Ascending aorta (tissue), 2 donors: Measurements from ENCODE around the gene FANCF. TPM values are rescaled to one million over a fixed set of nuclear protein-coding genes. Genes with fewer than 3 reads are reported as not detected.
A peak's percentile ranks its signal among the peaks of the same experiment; 100 is the strongest.

ENCODE experiments used
- DNase-seq, 2 donors: peaks; one replicate each; pipeline ENCODE4 v3.0.0-alpha.2; 2019; ENCODE audit warnings: low spot score in 2 of 2
- H3K27ac ChIP-seq, 2 donors: fragments of 200-600 bp; sonication (generic); one replicate each; pipeline ENCODE4 v1.5.1; 2016 to 2017; ENCODE audit warnings: mild to moderate bottlenecking in 1 of 2
- H3K27me3 ChIP-seq: fragments of 200-600 bp; sonication (generic); one replicate; pipeline ENCODE4 v1.5.1; 2017
- H3K36me3 ChIP-seq, 2 donors: fragments of 200-600 bp; sonication (generic); one replicate each; pipeline ENCODE4 v1.5.1; 2016
- H3K4me1 ChIP-seq, 2 donors: fragments of 200-600 bp; sonication (generic); one replicate each; pipeline ENCODE4 v1.5.1; 2016 to 2017; ENCODE audit warnings: mild to moderate bottlenecking in 1 of 2
- H3K4me3 ChIP-seq, 2 donors: fragments of 200-600 bp; sonication (generic); one replicate each; pipeline ENCODE4 v1.5.1; 2016 to 2017; ENCODE audit warnings: mild to moderate bottlenecking in 1 of 2
- H3K9me3 ChIP-seq, 2 donors: fragments of 200-600 bp; sonication (generic); one replicate each; pipeline ENCODE4 v1.5.1; 2016
- intact Hi-C: fragments of 100-400 bp; cut with DNase I; formaldehyde crosslinking; loops from one replicate; pipeline ENCODE4 v1.15.1; 2023
- total RNA-seq: library from RNA; depleted of rRNA; stranded (reverse); fragments of >200 nt; gene quantifications from one replicate; pipeline ENCODE4 v1.1.0, GENCODE V29; 2016
- TF ChIP-seq, protein P1 (sequence below), 3 experiments: fragments of 200-600 bp in 2 of 3; fragments of 450-650 bp in 1 of 3; sonication (generic) in 2 of 3; IDR thresholded peaks; one replicate each; pipeline ENCODE4 v1.5.1; 2016 to 2019; ENCODE audit warnings: antibody characterized with exemption in 3 of 3, mild to moderate bottlenecking in 1 of 3, moderate library complexity in 1 of 3

FANCF gene
- total RNA-seq, 1 donor from 2014 or later = 0.32 TPM

DNA sequence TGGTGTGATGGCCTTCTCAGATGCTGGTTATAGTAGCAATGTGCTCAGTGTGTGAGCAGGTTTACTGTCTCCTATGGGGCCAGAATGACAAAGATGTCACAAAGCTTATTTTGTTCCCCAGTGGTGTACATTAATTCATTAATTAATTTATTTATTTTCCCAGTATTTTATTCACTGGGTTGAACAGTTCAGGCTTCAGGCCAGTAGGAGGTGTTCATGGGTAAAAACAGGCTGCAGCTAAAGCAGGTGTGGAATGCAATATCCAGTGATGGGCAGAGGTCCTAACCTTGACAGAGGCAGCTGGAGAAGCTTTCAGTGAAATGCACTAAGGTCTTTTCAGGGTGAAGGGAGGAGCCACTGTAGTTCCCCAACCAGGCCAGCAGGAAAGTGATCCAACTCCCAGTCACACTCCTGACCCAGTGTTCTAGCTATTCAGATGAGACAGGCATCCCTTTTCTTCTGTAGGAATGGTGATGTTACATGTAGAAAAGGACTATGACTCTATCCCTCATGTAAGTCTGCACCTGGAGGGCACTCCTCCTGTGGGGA is 7.8 kb upstream of the FANCF start:
- TF ChIP-seq, protein P1, sequence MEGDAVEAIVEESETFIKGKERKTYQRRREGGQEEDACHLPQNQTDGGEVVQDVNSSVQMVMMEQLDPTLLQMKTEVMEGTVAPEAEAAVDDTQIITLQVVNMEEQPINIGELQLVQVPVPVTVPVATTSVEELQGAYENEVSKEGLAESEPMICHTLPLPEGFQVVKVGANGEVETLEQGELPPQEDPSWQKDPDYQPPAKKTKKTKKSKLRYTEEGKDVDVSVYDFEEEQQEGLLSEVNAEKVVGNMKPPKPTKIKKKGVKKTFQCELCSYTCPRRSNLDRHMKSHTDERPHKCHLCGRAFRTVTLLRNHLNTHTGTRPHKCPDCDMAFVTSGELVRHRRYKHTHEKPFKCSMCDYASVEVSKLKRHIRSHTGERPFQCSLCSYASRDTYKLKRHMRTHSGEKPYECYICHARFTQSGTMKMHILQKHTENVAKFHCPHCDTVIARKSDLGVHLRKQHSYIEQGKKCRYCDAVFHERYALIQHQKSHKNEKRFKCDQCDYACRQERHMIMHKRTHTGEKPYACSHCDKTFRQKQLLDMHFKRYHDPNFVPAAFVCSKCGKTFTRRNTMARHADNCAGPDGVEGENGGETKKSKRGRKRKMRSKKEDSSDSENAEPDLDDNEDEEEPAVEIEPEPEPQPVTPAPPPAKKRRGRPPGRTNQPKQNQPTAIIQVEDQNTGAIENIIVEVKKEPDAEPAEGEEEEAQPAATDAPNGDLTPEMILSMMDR (IDR thresholded peaks at IDR 0.05) = no peak
- Histone ChIP-seq H3K4me1 (no peaks in the 10 kb centered on the region), H3K9me3 (no peaks in the 10 kb centered on the region), H3K4me3 (no peak overlapping the region), H3K27ac (no peak overlapping the region), H3K27me3 (no peaks in the 10 kb centered on the region), H3K36me3 (no peaks in the 10 kb centered on the region)
- intact Hi-C loops = no loop called here
- DNase-seq = no peak

DNA sequence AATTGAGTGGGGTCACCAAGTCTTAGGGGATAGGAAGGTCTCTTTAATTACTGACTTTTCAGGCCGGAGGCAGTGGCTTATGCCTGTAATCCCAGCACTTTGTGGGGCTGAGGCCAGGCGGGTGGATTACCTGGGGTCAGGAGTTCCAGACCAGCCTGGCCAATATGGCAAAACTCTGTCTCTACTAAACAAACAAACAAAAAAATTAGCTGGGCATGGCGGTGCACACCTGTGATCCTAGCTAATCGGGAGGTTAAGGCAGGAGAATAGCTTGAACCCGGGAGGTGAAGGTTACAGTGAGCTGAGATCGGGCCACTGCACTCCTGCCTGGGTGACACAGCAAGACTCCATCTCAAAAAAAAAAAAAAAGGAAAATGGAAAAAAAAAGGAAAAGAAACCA is 1.8 kb upstream of the FANCF start:
- H3K4me1 ChIP-seq = peaks cover 3 to 8% of the 10 kb centered on the region in 2 donors
- H3K36me3 ChIP-seq = no peaks in the 10 kb centered on the region
- intact Hi-C loops = loop anchor here (5.0 kb wide), 1 partner anchor 200 kb away; the partner anchor contains the start of gene SVIP
- no peaks in the 10 kb centered on the region for H3K9me3 ChIP-seq
- H3K4me3 ChIP-seq = no peak overlapping the region
- no peaks in the 10 kb centered on the region for H3K27me3 ChIP-seq
- DNase-seq = no peak
- TF ChIP-seq, protein P1 (IDR thresholded peaks at IDR 0.05) = no peak
- no peak overlapping the region for H3K27ac ChIP-seq

DNA sequence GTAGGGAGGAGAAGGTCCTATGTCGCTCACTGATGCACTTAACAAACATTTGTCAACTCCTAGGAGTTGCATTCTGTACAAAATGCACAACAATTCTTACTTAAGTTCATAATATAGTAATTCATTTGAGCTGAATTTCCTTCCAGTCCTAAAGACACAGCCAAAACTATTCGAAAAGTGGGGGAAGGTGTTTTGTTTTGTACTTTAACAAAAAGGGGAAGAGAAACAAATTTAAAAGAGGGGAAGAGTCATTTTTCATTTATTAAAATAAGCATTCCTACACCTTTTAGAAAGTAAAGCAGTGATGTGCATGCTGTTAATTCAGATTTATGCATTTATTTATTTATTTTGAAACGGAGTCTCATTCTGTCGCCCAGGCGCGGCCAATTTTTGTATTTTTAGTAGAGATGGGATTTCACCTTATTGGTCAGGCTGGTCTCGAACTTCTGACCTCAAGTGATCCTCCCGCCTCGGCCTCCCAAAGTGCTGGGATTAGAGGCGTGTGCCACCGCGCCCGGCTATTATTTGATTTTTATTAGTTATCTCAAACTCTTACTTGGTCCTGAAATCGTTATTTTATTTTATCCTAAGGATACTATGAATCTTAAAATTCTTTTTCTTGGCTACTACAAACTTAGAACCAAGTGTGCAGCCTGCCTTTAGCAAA is 1.1 kb upstream of the FANCF start:
- no peak for DNase-seq
- no peaks in the 10 kb centered on the region for H3K27me3 ChIP-seq
- H3K4me3 ChIP-seq = peak overlapping the region; percentile 94 to 95
- H3K27ac ChIP-seq = peak overlapping the region in 1 of 2 donors; percentile 80
- H3K36me3 ChIP-seq = no peaks in the 10 kb centered on the region
- TF ChIP-seq, protein P1 (IDR thresholded peaks at IDR 0.05) = no peak
- intact Hi-C loops = loop anchor here (5.0 kb wide), 1 partner anchor 201 kb away; the partner anchor contains the start of gene SVIP
- peaks cover 3 to 8% of the 10 kb centered on the region in 2 donors for H3K4me1 ChIP-seq
- no peaks in the 10 kb centered on the region for H3K9me3 ChIP-seq

DNA sequence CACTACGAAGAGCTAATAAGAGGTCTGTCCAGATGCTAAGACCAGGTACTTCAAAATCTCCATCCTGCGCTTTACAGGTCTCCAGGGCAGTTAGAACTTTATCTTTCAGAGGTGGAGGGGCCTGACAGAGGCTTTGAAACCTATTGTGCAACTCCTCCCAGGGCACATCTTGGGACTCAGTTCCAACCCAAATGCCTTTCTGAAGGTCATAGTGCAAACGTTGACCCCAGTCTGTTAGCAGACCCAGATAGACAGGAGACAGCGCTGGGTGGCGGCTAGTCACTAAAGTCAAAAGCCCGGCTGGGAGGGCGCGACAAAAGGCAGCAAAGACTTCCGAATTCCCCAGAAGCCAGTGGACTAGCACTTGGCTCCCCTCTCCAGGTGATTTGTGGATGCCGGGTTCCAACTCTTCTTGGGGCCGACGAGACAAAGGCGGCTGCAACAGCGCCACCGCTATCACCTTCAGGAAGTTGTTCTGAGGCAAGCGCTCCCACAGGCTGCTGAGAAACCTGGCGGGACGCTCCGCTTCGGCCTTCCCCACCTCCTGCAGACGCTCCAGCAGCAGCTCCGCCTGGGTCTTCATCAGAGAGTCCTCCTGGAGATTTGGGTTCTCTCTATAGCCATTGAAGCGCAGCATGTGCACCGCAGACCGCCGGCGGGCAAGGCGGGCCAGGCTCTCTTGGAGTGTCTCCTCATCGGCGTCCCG is 728 bp downstream of the FANCF start:
- Histone ChIP-seq H3K4me3 (peak overlapping the region; percentile 94 to 95), H3K27me3 (no peaks in the 10 kb centered on the region), H3K4me1 (peaks cover 3 to 8% of the 10 kb centered on the region in 2 donors), H3K27ac (peak overlapping the region; percentile 80 to 85), H3K36me3 (no peaks in the 10 kb centered on the region), H3K9me3 (no peaks in the 10 kb centered on the region)
- peak in 1 of 2 donors; percentile 77 for DNase-seq
- intact Hi-C loops = loop anchor here (5.0 kb wide), 1 partner anchor 202 kb away; the partner anchor contains the start of gene SVIP
- TF ChIP-seq, protein P1 (IDR thresholded peaks at IDR 0.05) = peak in 1 of 3 experiments; percentile 35

DNA sequence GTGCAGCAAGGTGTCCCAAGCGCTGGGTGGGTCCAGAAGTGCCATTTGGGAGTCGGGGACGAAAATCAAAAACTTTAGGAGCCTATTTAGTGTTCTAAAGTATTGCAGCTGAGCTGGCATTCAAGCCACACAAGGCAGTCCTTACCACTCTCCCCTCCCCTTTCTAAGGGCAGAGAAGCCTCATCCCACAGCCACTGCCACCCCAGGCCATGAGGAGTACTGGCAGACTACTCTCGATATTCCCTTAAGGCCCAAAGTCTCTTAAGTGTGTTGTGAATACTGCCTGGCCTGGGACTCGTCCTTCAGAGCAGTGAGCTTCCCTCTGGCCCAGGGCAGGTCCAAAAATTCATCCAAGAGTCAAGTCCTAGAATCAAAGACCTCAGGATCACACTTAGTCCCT is 7.8 kb downstream of the FANCF start:
- Histone ChIP-seq H3K27me3 (no peaks in the 10 kb centered on the region), H3K27ac (no peak overlapping the region), H3K36me3 (no peaks in the 10 kb centered on the region), H3K4me1 (no peaks in the 10 kb centered on the region), H3K9me3 (no peaks in the 10 kb centered on the region), H3K4me3 (no peak overlapping the region)
- DNase-seq = no peak
- TF ChIP-seq, protein P1 (IDR thresholded peaks at IDR 0.05) = no peak
- intact Hi-C loops = no loop called here
